Common myeloid progenitor, CD34-positive (primary cell): Measurements from ENCODE around the gene CASZ1.

Source experiments
- CTCF ChIA-PET: fragments of 350-600 bp; sonication (Branson Sonifier 250); formaldehyde crosslinking; loops from one replicate; lab custom pipeline; 2021; ENCODE audit warnings: antibody characterized with exemption; lab: Charles Lee
- POLR2A ChIA-PET: fragments of 350-600 bp; sonication (Branson Sonifier 250); formaldehyde crosslinking; loops from one replicate; lab custom pipeline; 2021; ENCODE audit warnings: antibody characterized with exemption; lab: Charles Lee
- DNase-seq, 3 donors: peaks; one replicate each; pipeline versions ENCODE4 v3.0.0 to v3.0.0-alpha.2; 2013
- H3K27ac ChIP-seq, 2 experiments: 1 replicate in 1 of 2; 2 replicates in 1 of 2; pipeline ENCODE4 v1.7.0; 2013; ENCODE audit warnings: inconsistent platforms in 2 of 2, low read length in 2 of 2, mild to moderate bottlenecking in 2 of 2, low read depth in 1 of 2, moderate library complexity in 1 of 2; ENCODE audit not compliant: severe bottlenecking in 2 of 2, insufficient read depth in 1 of 2, poor library complexity in 1 of 2
- H3K27me3 ChIP-seq, 5 experiments: replicated peaks in 2 of 5; 1 replicate in 3 of 5; 2 replicates in 2 of 5; pipeline versions ENCODE4 v1.6.1 to v1.7.0; 2013; ENCODE audit warnings: low read length in 4 of 5, mild to moderate bottlenecking in 2 of 5, moderate library complexity in 2 of 5, inconsistent platforms in 1 of 5; ENCODE audit not compliant: insufficient read depth in 5 of 5, control insufficient read depth in 4 of 5
- H3K36me3 ChIP-seq, 4 experiments: 1 replicate in 2 of 4; 2 replicates in 2 of 4; pipeline versions ENCODE4 v1.6.1 to v1.7.0; 2013; ENCODE audit warnings: low read length in 3 of 4, control low read depth in 1 of 4, mild to moderate bottlenecking in 1 of 4; ENCODE audit not compliant: control insufficient read depth in 4 of 4, insufficient read depth in 4 of 4
- H3K4me1 ChIP-seq, 4 experiments: 1 replicate in 3 of 4; 2 replicates in 1 of 4; pipeline versions ENCODE4 v1.6.1 to v1.7.1; 2013; ENCODE audit warnings: low read length in 3 of 4, mild to moderate bottlenecking in 3 of 4, control low read depth in 1 of 4, inconsistent platforms in 1 of 4, moderate library complexity in 1 of 4; ENCODE audit not compliant: control insufficient read depth in 4 of 4, insufficient read depth in 4 of 4; ENCODE audit errors: control extremely low read depth in 1 of 4
- H3K4me3 ChIP-seq, 7 experiments: 1 replicate in 4 of 7; 2 replicates in 3 of 7; pipeline versions ENCODE4 v1.5.1 to v1.7.0; 2013; ENCODE audit warnings: mild to moderate bottlenecking in 7 of 7, low read length in 6 of 7, moderate library complexity in 6 of 7, inconsistent platforms in 2 of 7, low read depth in 2 of 7, control low read depth in 1 of 7; ENCODE audit not compliant: insufficient read depth in 4 of 7, control insufficient read depth in 1 of 7; ENCODE audit errors: extremely low read depth in 1 of 7
- H3K9me3 ChIP-seq, 5 experiments: 1 replicate in 4 of 5; 2 replicates in 1 of 5; pipeline versions ENCODE4 v1.6.1 to v1.7.1; 2013; ENCODE audit warnings: low read length in 4 of 5, mild to moderate bottlenecking in 2 of 5, inconsistent platforms in 1 of 5, low read depth in 1 of 5, moderate library complexity in 1 of 5; ENCODE audit not compliant: control insufficient read depth in 4 of 5, insufficient read depth in 2 of 5; ENCODE audit errors: control extremely low read depth in 1 of 5
- WGBS: methylation state at CpG from one replicate; pipeline ENCODE4 v1.1.5; 2013; ENCODE audit not compliant: insufficient coverage; 5-methylcytosine and 5-hydroxymethylcytosine counted together

The CASZ1 gene

GRCh38 chr1:10691075-10691739, 105.2 kb downstream of the CASZ1 start:
- CTCF ChIA-PET, result interaction anchor here (0.9 to 2.3 kb wide), 5 partner anchors 12 to 183 kb away, joined by 3 to 6 read pairs (median 4); no protein-coding TSS in a partner anchor
- no peak for DNase-seq
- no peaks in the 10 kb centered on the region for H3K36me3 ChIP-seq
- no peak overlapping the region for H3K4me3 ChIP-seq
- no peaks in the 10 kb centered on the region for H3K9me3 ChIP-seq
- no peak overlapping the region for H3K27ac ChIP-seq
- WGBS, result 96% methylated on average over 16 of the region's 17 CpGs
- H3K4me1 ChIP-seq, result peaks cover 0 to 40% (median 33%) of the 10 kb centered on the region in 4 experiments
- H3K27me3 ChIP-seq, result peaks cover 0 to 2% (median 0%) of the 10 kb centered on the region in 5 experiments
- POLR2A ChIA-PET, result interaction anchor here (0.7 kb wide), 1 partner anchor 462 kb away, joined by 3 read pairs; no protein-coding TSS in a partner anchor

GRCh38 chr1:10690484-10690883, 106.0 kb downstream of the CASZ1 start:
- Histone ChIP-seq H3K27me3 (no peaks in the 10 kb centered on the region), H3K4me1 (peaks cover 0 to 40% (median 32%) of the 10 kb centered on the region in 4 experiments), H3K36me3 (no peaks in the 10 kb centered on the region), H3K27ac (no peak overlapping the region), H3K9me3 (no peaks in the 10 kb centered on the region), H3K4me3 (no peak overlapping the region)
- ChIA-PET CTCF (interaction anchor here (0.9 to 1.8 kb wide), 3 partner anchors 11 to 22 kb away, joined by 3 to 10 read pairs (median 3); no protein-coding TSS in a partner anchor), POLR2A (interaction anchor here (0.7 kb wide), 1 partner anchor 461 kb away, joined by 3 read pairs; no protein-coding TSS in a partner anchor)
- no peak for DNase-seq
- WGBS, result 94% methylated on average over 16 of the region's 17 CpGs

- no peaks in the 10 kb centered on the region for H3K36me3 ChIP-seq
- H3K9me3 ChIP-seq, result no peaks in the 10 kb centered on the region
- H3K4me1 ChIP-seq, result peaks cover 0 to 34% (median 28%) of the 10 kb centered on the region in 4 experiments
- no peaks in the 10 kb centered on the region for H3K27me3 ChIP-seq
- CTCF ChIA-PET, result interaction anchor here (1.0 to 1.8 kb wide), 2 partner anchors 181 to 256 kb away, joined by 3 to 4 read pairs; no protein-coding TSS in a partner anchor
- no peak overlapping the region for H3K4me3 ChIP-seq
- DNase-seq, result no peak
- H3K27ac ChIP-seq, result no peak overlapping the region
- POLR2A ChIA-PET, result no interaction called here
- WGBS, result 86% methylated on average over 10 of the region's 10 CpGs
These were observed 108.0 kb downstream of the CASZ1 start for GRCh38 chr1:10688409-10688786.

- POLR2A ChIA-PET, result no interaction called here
- WGBS, result 59% methylated on average over 13 of the region's 15 CpGs
- H3K27ac ChIP-seq, result no peak overlapping the region
- H3K27me3 ChIP-seq, result no peaks in the 10 kb centered on the region
- H3K4me3 ChIP-seq, result no peak overlapping the region
- no peak for DNase-seq
- no peaks in the 10 kb centered on the region for H3K36me3 ChIP-seq
- H3K9me3 ChIP-seq, result no peaks in the 10 kb centered on the region
- CTCF ChIA-PET, result interaction anchor here (1.0 to 1.8 kb wide), 2 partner anchors 181 to 257 kb away, joined by 3 to 4 read pairs; no protein-coding TSS in a partner anchor
- peaks cover 0 to 29% (median 23%) of the 10 kb centered on the region in 4 experiments for H3K4me1 ChIP-seq
These were observed 108.6 kb downstream of the CASZ1 start for GRCh38 chr1:10687782-10688408.

- 100% methylated on average over 4 of the region's 7 CpGs for WGBS
- no peak overlapping the region for H3K4me3 ChIP-seq
- ChIA-PET POLR2A (no interaction called here), CTCF (interaction anchor here (1.0 to 1.8 kb wide), 2 partner anchors 180 to 257 kb away, joined by 3 to 4 read pairs; no protein-coding TSS in a partner anchor)
- peaks cover 0 to 24% (median 20%) of the 10 kb centered on the region in 4 experiments for H3K4me1 ChIP-seq
- no peak overlapping the region for H3K27ac ChIP-seq
- no peaks in the 10 kb centered on the region for H3K36me3 ChIP-seq
- DNase-seq, result no peak
- H3K27me3 ChIP-seq, result no peaks in the 10 kb centered on the region
- no peaks in the 10 kb centered on the region for H3K9me3 ChIP-seq
These were observed 109.2 kb downstream of the CASZ1 start for GRCh38 chr1:10687251-10687651.

- no peaks in the 10 kb centered on the region for H3K9me3 ChIP-seq
- H3K36me3 ChIP-seq, result no peaks in the 10 kb centered on the region
- peaks cover 0 to 19% (median 15%) of the 10 kb centered on the region in 4 experiments for H3K4me1 ChIP-seq
- DNase-seq, result no peak
- ChIA-PET POLR2A (no interaction called here), CTCF (no interaction called here)
- H3K27me3 ChIP-seq, result no peaks in the 10 kb centered on the region
- no peak overlapping the region for H3K27ac ChIP-seq
- WGBS, result 94% methylated on average over 19 of the region's 20 CpGs
- H3K4me3 ChIP-seq, result no peak overlapping the region
These were observed 109.9 kb downstream of the CASZ1 start for GRCh38 chr1:10686404-10687040.
